GM11168 (cell line): ENCODE data around the gene CDH8.

Source experiments
- in situ Hi-C: fragments of 300-500 bp; cut with MboI; formaldehyde crosslinking; loops from one replicate; pipeline ENCODE4 v1.12.0; 2022; ENCODE audit warnings: low sequenced_read_pairs; ENCODE audit not compliant: unreplicated experiment

The CDH8 gene

GRCh38 chr16:61879306-61879705 is 156.9 kb downstream of the CDH8 start:
- in situ Hi-C loops = no loop called here

- in situ Hi-C loops = no loop called here
Observed at GRCh38 chr16:61877436-61877835, 158.8 kb downstream of the CDH8 start.

- in situ Hi-C loops = no loop called here
Observed at GRCh38 chr16:61872778-61873119, 163.5 kb downstream of the CDH8 start.

GRCh38 chr16:61871837-61872777 is 164.1 kb downstream of the CDH8 start:
- in situ Hi-C loops = no loop called here

GRCh38 chr16:61862221-61863155 is 173.8 kb downstream of the CDH8 start:
- in situ Hi-C loops = no loop called here

GRCh38 chr16:61858988-61859387 is 177.2 kb downstream of the CDH8 start:
- in situ Hi-C loops = no loop called here

- in situ Hi-C loops = no loop called here
Observed at GRCh38 chr16:61842666-61843065, 193.6 kb downstream of the CDH8 start.

- in situ Hi-C loops = no loop called here
Observed at GRCh38 chr16:61836804-61837393, 199.3 kb downstream of the CDH8 start.

GRCh38 chr16:61834082-61834481 is 202.2 kb downstream of the CDH8 start:
- in situ Hi-C loops = no loop called here

- in situ Hi-C loops = no loop called here
Observed at GRCh38 chr16:61831351-61831917, 204.8 kb downstream of the CDH8 start.

- in situ Hi-C loops = no loop called here
Observed at GRCh38 chr16:61829631-61830030, 206.6 kb downstream of the CDH8 start.

- in situ Hi-C loops = no loop called here
Observed at GRCh38 chr16:61823326-61823725, 212.9 kb downstream of the CDH8 start.

GRCh38 chr16:61820820-61821219 is 215.4 kb downstream of the CDH8 start:
- in situ Hi-C loops = no loop called here

- in situ Hi-C loops = no loop called here
Observed at GRCh38 chr16:61820398-61820797, 215.8 kb downstream of the CDH8 start.

- in situ Hi-C loops = no loop called here
Observed at GRCh38 chr16:61818850-61819249, 217.4 kb downstream of the CDH8 start.

- in situ Hi-C loops = no loop called here
Observed at GRCh38 chr16:61817583-61818278, 218.5 kb downstream of the CDH8 start.

GRCh38 chr16:61814726-61815347 is 221.4 kb downstream of the CDH8 start:
- in situ Hi-C loops = no loop called here

GRCh38 chr16:61813339-61813738 is 222.9 kb downstream of the CDH8 start:
- in situ Hi-C loops = no loop called here

- in situ Hi-C loops = no loop called here
Observed at GRCh38 chr16:61812251-61812650, 224.0 kb downstream of the CDH8 start.
